Measurements from ENCODE around the gene MINDY4B.
A peak's percentile ranks its signal among the peaks of the same experiment; 100 is the strongest.
"Not testable (repeated sequence)": the region's sequence is repeated elsewhere in the genome, so short reads cannot be mapped to it uniquely, and the experiment has no call there.

Gene MINDY4B

DNA sequence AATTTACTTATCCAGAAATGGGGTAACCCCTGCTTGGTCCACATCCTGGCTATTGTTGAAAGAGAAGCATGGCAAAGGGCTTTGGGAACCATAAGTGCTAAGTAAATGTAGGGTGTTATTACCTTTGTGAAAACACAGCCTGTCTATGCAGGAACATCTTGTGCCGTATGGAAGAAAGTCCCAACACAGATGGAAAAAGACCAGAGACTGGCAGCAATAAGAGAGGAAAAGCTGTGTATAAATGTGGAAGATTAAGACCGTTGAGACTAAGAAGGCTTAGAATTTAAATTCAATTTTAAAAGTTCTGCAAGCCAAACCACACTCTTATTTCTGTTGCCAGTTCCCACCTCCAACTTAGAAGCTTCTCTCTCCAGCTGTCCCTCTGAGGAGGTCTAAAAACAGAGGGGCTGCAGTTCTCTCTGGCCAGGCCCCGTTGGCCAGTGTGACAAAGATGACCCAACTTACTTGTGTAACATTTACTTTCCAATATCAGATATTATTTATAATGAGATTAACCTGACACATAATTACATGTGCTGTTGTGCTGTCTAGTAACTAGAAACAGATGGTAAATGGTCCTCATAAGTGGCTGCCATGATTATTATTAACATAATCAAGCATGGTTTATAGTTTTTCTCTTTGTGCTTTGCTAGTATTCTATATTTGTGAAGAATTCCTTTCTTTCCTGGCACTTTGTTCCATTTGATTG, 7.0 kb downstream of the MINDY4B start:
- DNase-seq (ENCODE audit: low read depth), result no peak

- DNase-seq (ENCODE audit: low read depth), result no peak
These were observed 7.6 kb downstream of the MINDY4B start for GRCh38 chr3:150897592-150897991.

DNA sequence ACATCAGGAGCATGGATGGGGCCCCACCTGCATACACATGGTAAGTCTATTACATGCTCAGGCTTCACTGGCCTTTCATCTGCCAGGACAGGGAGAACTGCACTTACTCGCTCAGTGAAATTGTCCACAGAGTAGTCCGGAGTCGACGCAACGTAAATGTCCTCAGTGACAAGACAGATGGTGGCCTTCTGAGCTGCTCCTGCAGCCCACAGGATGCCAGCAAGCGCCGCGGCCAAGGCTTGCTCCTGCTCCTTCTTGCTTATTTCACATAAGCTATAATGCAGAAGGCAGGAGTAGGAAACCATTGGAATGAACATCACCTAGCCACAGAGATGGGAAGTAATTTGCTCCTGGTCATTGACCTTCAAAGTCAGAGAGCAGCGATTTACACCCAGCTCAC, 14.4 kb downstream of the MINDY4B start:
- no peak for DNase-seq (ENCODE audit: low read depth)

- DNase-seq (ENCODE audit: low read depth), result peak; percentile 80
These were observed 14.9 kb downstream of the MINDY4B start for GRCh38 chr3:150890295-150890694.

GRCh38 chr3:150889106-150889505, 16.1 kb downstream of the MINDY4B start:
- DNase-seq (ENCODE audit: low read depth), result no peak

DNA sequence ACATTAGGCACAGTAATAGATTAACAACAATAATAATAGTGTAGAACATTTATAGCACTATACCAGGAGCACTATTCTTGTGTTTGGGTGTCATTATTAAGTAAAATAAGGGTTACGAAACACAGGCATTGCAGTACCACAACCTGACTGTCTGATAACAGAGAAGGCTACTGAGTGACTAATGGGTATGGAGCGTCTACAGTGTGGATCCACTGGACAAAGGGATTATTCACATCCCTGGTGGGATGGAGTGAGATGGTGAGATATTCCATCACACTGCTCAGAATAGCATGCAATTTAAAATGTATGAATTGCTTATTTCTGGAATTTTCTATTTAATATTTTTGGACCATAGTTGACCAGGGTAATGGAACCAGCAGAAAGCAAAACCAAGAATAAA, 18.2 kb downstream of the MINDY4B start:
- peak; percentile 67 for DNase-seq (ENCODE audit: low read depth)

GRCh38 chr3:150885535-150885934, 19.7 kb downstream of the MINDY4B start:
- no peak for DNase-seq (ENCODE audit: low read depth)

GRCh38 chr3:150878996-150879575, 26.2 kb downstream of the MINDY4B start:
- DNase-seq (ENCODE audit: low read depth), result no peak

GRCh38 chr3:150878290-150878689, 26.9 kb downstream of the MINDY4B start:
- no peak for DNase-seq (ENCODE audit: low read depth)

DNA sequence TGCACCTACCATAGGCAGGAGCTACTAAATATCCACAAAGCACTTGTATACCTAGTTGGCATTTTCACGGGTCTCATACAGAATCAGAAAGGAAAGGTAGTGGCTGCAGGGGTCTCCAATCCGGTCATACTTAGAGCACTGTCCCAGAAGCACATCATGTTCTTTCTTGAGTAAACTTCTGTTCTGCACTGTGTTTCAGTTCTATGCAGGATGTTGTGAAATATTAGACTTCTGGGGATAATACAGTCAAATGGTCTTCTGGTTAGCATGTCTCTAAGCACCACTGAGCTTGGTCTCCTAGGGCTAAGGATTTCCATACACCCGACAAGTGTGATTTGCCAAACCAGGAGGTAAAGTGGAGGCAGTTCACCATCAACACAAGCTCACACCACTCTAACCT, 27.9 kb downstream of the MINDY4B start:
- DNase-seq (ENCODE audit: low read depth), result peak; percentile 40

- no peak for DNase-seq (ENCODE audit: low read depth)
These were observed 28.5 kb downstream of the MINDY4B start for GRCh38 chr3:150876611-150877265.

- peak; percentile 38 for DNase-seq (ENCODE audit: low read depth)
These were observed 29.7 kb downstream of the MINDY4B start for GRCh38 chr3:150875548-150875947.

DNA sequence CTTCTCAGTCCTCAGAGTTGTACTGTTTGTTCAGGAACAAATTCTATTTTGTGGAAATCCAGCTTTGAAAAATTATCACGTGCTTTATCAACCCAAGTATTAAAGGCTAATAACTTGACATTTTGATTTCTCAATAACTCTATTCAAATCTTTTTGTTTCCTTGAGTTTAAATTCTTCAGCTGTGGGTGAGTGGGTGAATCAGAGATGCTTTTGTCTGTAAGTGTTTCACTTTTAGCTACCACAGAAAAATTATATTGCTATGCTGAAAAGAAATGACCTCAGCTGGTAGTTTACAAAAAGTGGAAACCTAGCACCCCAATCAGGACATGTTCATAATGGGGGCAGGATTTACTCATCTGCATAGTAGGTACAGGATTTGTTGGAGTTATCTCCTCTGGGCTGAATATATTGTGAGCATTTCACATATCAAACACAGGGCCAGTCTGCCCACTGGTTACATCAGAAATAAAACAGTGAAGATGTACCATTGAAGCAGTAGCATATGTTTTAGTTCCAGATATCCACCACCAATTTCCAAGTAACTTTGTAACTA, 30.5 kb downstream of the MINDY4B start:
- peak; percentile 56 for DNase-seq (ENCODE audit: low read depth)

GRCh38 chr3:150871192-150871591, 34.0 kb downstream of the MINDY4B start:
- peak; percentile 78 for DNase-seq (ENCODE audit: low read depth)

- peak; percentile 71 for DNase-seq (ENCODE audit: low read depth)
These were observed 34.8 kb downstream of the MINDY4B start for GRCh38 chr3:150870406-150870805.

DNA sequence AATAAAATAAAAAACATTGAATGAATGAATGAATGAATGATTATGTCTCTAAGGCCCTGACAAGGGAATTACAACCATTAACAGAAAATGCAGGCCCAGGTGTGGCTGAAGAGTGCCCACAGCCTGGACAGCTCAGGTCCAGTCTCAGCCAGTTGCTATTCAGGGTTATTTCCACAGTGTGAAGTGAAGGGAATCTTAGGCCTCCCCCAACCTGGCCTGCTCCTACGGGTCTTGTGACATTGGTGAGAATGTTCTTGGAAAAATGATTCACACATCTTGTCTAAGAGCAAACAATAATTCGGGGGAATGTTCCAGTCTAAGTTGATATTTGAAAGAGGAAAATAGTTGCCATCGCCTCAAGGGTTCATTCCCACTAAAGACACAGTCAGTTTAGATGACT, 37.0 kb downstream of the MINDY4B start:
- DNase-seq (ENCODE audit: low read depth), result peak; percentile 26

GRCh38 chr3:150867434-150867833, 37.8 kb downstream of the MINDY4B start:
- no peak for DNase-seq (ENCODE audit: low read depth)

DNA sequence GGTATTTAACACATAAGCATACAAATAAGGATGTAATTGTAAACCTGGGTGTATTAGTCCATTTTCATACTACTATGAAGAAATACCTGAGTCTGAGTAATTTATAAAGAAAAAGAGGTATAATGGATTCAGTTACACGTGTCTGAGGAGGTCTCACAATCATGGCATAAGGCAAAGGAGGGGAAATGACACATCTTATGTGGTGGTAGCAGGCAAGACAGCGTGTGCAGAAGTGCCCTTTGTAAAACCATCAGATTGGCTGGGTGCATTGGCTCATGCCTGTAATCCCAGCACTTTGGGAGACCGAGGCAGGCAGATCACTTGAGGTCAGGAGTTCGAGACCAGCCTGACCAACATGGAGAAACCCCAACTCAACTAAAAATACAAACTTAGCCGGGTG, 41.3 kb downstream of the MINDY4B start:
- DNase-seq (ENCODE audit: low read depth), result not testable (repeated sequence)

GRCh38 chr3:150861851-150862250, 43.4 kb downstream of the MINDY4B start:
- DNase-seq (ENCODE audit: low read depth), result no peak

- not testable (repeated sequence) for DNase-seq (ENCODE audit: low read depth)
These were observed 47.3 kb downstream of the MINDY4B start for GRCh38 chr3:150857936-150858335.

DNA sequence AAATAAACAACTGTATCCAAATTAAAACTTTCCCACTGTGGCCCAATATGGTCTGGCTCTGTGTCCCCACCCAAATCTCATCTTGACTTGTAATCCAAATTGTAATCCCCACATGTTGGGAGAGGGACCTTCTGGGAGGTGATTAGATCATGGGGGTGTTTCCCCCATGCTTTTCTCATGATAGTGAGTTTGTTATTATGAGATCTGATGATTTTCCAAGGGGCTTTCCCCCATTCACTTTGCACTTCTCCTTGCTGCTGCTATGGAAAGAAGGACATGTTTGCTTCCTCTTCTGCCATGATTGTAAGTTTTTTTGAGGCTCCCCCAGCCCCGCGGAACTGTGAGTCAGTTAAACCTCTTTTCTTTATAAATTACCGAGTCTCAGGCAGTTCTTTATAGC, 55.0 kb downstream of the MINDY4B start:
- no peak for DNase-seq (ENCODE audit: low read depth)

DNA sequence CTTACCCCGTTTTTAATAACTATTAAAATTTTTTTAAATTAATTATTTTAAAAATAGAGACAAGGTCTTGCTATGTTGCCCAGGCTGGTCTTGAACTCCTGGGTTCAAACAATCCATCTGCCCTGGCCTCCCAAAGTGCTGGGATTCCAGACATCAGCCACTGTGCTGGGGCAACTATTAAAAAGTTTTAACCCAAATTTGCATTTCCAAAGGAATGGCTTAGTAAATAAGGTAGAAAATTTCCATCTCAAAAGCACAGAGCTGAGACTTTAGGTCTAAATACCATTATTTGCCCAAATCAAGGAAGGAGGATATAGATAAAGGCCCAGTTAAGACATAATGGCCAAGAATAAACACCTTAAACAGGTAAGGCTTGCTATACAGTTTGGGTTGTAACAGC, 56.4 kb downstream of the MINDY4B start:
- no peak for DNase-seq (ENCODE audit: low read depth)

- DNase-seq (ENCODE audit: low read depth), result no peak
These were observed 57.8 kb downstream of the MINDY4B start for GRCh38 chr3:150847433-150847832.
